Stomach (tissue), 9 donors: ENCODE results near the gene CYCS. TPM values are rescaled to one million over a fixed set of nuclear protein-coding genes. Genes with fewer than 3 reads are reported as not detected.

Source experiments
- DNase-seq, 2 donors: peaks; one replicate each; pipeline versions ENCODE4 v3.0.0 to v3.0.0-alpha.2; 2013 to 2019
- H3K27ac ChIP-seq, 5 donors: fragments of 200-600 bp in 4 of 5; sonication (generic) in 4 of 5; one replicate each; pipeline ENCODE4 v1.5.1; 2013 to 2019; ENCODE audit warnings: mild to moderate bottlenecking in 1 of 5, moderate library complexity in 1 of 5
- H3K27me3 ChIP-seq, 3 donors: fragments of 200-600 bp; sonication (generic); one replicate each; pipeline ENCODE4 v1.5.1; 2017 to 2019; ENCODE audit warnings: mixed run types in 1 of 3
- H3K36me3 ChIP-seq, 4 donors: fragments of 200-600 bp; sonication (generic); 1 replicate in 3 of 4; 2 replicates in 1 of 4; pipeline ENCODE4 v1.5.1; 2016 to 2019
- H3K4me1 ChIP-seq, 4 donors: fragments of 200-600 bp; sonication (generic); one replicate each; pipeline ENCODE4 v1.5.1; 2016 to 2019
- H3K4me3 ChIP-seq, 4 donors: fragments of 200-600 bp; sonication (generic) in 3 of 4; one replicate each; pipeline ENCODE4 v1.5.1; 2016 to 2019; ENCODE audit warnings: mild to moderate bottlenecking in 1 of 4
- H3K9me3 ChIP-seq, 4 donors: fragments of 200-600 bp; sonication (generic); one replicate each; pipeline ENCODE4 v1.5.1; 2016 to 2019
- EP300 ChIP-seq: sonication (generic); formaldehyde crosslinking; IDR thresholded peaks from one replicate; pipeline ENCODE4 v1.6.1; 2017; ENCODE audit warnings: antibody characterized with exemption
- POLR2A ChIP-seq, 4 donors: fragments of 450-650 bp; IDR thresholded peaks; one replicate each; pipeline ENCODE4 v1.6.1; 2016; ENCODE audit warnings: antibody characterized with exemption in 4 of 4, control low read depth in 2 of 4, mild to moderate bottlenecking in 1 of 4, moderate library complexity in 1 of 4
- POLR2AphosphoS5 ChIP-seq, 3 donors: sonication (generic); formaldehyde crosslinking; IDR thresholded peaks; one replicate each; pipeline ENCODE4 v1.6.1; 2016; ENCODE audit warnings: antibody characterized with exemption in 3 of 3
- WGBS, 5 donors: extraction: QIAGEN DNeasy Blood & Tissue Kit in 3 of 5; methylation state at CpG; one replicate each; pipeline versions ENCODE4 v1.1.5 to v1.1.7; 2013 to 2018; 5-methylcytosine and 5-hydroxymethylcytosine counted together
- intact Hi-C: fragments of 100-400 bp; cut with DNase I; formaldehyde crosslinking; loops from one replicate; pipeline ENCODE4 v1.15.1; 2023; ENCODE audit warnings: low total_unique reads
- polyA plus RNA-seq, 3 donors: library from polyadenylated mRNA; stranded (reverse); fragments of 200-250 nt; gene quantifications; one replicate each; pipeline ENCODE4 v1.2.3, GENCODE V29; 2013
- total RNA-seq, 5 donors: library from RNA; depleted of rRNA; stranded (reverse); fragments of >200 nt; gene quantifications; one replicate each; pipeline versions ENCODE4 v1.1.0 to v1.2.3, GENCODE V29; 2014 to 2016
- TF ChIP-seq, protein P1 (sequence below), 7 experiments: fragments of 450-650 bp in 4 of 7; fragments of 200-600 bp in 3 of 7; sonication (generic) in 3 of 7; IDR thresholded peaks; one replicate each; pipeline ENCODE4 v1.5.1; 2016 to 2019; ENCODE audit warnings: antibody characterized with exemption in 7 of 7, control low read depth in 2 of 7, mild to moderate bottlenecking in 1 of 7
- donor health status: healthy with polysubstance abuse.
- donor health status: Bipolar disorder and iron deficiency.
- donor health status: healthy.

CYCS gene
- total and polyA plus RNA-seq, 8 donors, result 34.5 to 124 (median 67.7) TPM

DNA sequence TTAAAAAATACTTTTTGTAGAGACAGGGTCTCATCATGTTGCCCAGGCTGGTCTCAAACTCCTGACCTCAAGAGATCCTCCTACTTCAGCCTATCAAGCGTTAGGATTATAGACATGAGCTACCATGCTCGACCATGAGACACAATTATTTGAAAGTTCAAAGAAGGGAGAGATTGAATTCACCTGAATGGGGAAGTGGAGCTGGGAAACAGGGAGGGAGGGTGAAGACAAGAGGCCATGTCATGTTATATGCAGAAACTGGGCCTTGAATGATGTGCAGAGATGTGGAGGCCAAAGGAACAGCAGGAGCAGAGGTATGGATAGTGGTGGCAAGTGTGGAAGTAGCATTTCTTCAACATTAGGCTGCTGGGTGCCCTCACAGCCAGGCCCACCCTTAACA is 18.7 kb upstream of the CYCS start:
- WGBS, 5 donors, result 87 to 98% (median 94%) methylated on average over 2 of the region's 2 CpGs
- intact Hi-C loops, result no loop called here
- TF ChIP-seq, protein P1, sequence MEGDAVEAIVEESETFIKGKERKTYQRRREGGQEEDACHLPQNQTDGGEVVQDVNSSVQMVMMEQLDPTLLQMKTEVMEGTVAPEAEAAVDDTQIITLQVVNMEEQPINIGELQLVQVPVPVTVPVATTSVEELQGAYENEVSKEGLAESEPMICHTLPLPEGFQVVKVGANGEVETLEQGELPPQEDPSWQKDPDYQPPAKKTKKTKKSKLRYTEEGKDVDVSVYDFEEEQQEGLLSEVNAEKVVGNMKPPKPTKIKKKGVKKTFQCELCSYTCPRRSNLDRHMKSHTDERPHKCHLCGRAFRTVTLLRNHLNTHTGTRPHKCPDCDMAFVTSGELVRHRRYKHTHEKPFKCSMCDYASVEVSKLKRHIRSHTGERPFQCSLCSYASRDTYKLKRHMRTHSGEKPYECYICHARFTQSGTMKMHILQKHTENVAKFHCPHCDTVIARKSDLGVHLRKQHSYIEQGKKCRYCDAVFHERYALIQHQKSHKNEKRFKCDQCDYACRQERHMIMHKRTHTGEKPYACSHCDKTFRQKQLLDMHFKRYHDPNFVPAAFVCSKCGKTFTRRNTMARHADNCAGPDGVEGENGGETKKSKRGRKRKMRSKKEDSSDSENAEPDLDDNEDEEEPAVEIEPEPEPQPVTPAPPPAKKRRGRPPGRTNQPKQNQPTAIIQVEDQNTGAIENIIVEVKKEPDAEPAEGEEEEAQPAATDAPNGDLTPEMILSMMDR (IDR thresholded peaks at IDR 0.05), result no peak
- TF ChIP-seq POLR2AphosphoS5 (IDR thresholded peaks at IDR 0.05) (no peak), POLR2A (IDR thresholded peaks at IDR 0.05) (no peak)
- DNase-seq, result no peak
- no peaks in the 10 kb centered on the region for H3K27me3 ChIP-seq
- H3K27ac ChIP-seq, result no peak overlapping the region
- no peak overlapping the region for H3K4me3 ChIP-seq
- peaks cover 0 to 53% (median 17%) of the 10 kb centered on the region in 4 donors for H3K36me3 ChIP-seq
- no peaks in the 10 kb centered on the region for H3K9me3 ChIP-seq
- H3K4me1 ChIP-seq, result no peaks in the 10 kb centered on the region

DNA sequence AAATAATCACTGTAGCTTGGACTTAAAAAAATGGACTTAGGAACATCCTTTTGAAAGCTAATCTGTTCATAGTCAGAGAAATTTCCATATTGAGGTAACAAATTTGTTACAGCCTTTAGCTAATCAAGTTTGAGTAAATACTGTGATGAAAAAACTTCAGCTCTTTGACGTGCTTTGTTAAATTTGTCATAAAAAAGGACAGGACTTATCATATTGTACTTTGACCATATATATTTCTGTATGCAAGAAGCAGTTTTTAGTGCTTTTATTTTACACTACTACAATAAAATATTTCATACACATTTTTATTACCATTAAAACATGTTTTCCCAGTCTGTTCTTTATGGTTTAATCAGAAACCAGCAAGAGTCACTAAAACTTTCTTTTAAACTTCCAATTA is 14.5 kb upstream of the CYCS start:
- no peak for TF ChIP-seq POLR2A (IDR thresholded peaks at IDR 0.05)
- TF ChIP-seq EP300, result no peak
- TF ChIP-seq POLR2AphosphoS5 (IDR thresholded peaks at IDR 0.05), result no peak
- TF ChIP-seq, protein P1 (IDR thresholded peaks at IDR 0.05), result no peak
- intact Hi-C loops, result no loop called here
- Histone ChIP-seq H3K27ac (no peak overlapping the region), H3K36me3 (peaks cover 0 to 51% (median 18%) of the 10 kb centered on the region in 4 donors), H3K4me1 (peaks cover 0 to 4% (median 0%) of the 10 kb centered on the region in 4 donors), H3K27me3 (no peaks in the 10 kb centered on the region), H3K4me3 (no peak overlapping the region), H3K9me3 (no peaks in the 10 kb centered on the region)
- 57 to 65% (median 58%) methylated on average over 1 of the region's 1 CpG for WGBS, 5 donors
- no peak for DNase-seq

DNA sequence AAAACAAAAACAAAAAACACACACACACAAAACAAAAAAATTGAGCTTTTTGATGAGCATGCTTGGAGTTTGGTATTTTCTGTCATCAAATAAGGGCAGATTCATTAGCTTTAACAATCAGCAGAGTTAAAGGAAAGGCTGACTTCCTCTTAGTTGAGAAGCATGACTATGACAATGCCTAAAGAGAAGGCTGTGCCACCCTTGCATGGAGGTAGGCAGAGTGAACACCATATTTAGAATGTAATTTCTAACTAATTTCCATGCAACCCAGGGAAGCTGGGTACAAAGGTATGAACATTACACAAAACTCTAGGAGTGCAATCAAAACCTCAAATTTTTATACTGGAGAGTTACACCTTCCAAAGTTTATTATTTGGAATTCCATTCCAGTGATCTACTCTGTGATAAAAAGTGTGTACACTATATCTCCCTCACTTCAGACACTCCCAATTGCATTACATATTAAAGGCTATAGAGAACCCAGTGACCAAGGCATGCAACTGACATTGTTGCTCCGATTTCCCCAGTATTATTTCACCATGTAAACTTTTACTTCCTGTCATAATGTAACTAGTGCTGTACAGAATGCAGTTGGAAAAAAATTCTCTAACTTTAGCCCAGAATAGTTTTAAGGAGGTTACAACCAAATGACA is 9.4 kb upstream of the CYCS start:
- Histone ChIP-seq H3K36me3 (peaks cover 0 to 14% (median 7%) of the 10 kb centered on the region in 4 donors), H3K9me3 (no peaks in the 10 kb centered on the region), H3K27ac (no peak overlapping the region), H3K4me3 (no peak overlapping the region), H3K4me1 (peaks cover 0 to 7% (median 0%) of the 10 kb centered on the region in 4 donors), H3K27me3 (no peaks in the 10 kb centered on the region)
- intact Hi-C loops, result no loop called here
- 35 to 69% (median 52%) methylated on average over 1 of the region's 1 CpG for WGBS, 5 donors
- DNase-seq, result no peak
- TF ChIP-seq POLR2A (IDR thresholded peaks at IDR 0.05) (no peak), POLR2AphosphoS5 (IDR thresholded peaks at IDR 0.05) (no peak), EP300 (no peak)
- TF ChIP-seq, protein P1 (IDR thresholded peaks at IDR 0.05), result no peak

DNA sequence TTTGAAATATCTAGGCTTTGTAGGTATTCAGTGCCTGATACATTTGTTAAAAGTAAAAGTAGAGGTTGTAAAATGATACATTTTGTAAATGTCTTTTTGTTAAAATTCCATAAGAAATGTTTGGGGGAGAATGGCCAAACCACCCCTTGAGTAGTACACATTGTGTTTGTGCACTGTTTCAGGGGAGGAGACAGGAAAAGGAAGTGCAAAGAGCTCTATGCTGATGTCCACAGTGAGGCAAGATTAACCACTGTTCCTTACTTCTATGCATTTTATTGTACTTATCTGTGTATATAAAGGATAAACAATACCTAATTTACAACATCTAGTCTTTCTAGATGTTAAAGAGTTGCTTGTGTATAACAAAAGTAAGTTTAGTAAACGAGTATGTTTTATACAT is 7.4 kb upstream of the CYCS start:
- no peaks in the 10 kb centered on the region for H3K27me3 ChIP-seq
- no peak overlapping the region for H3K27ac ChIP-seq
- peaks cover 0 to 14% (median 7%) of the 10 kb centered on the region in 4 donors for H3K36me3 ChIP-seq
- DNase-seq, result no peak
- peaks cover 0 to 7% (median 0%) of the 10 kb centered on the region in 4 donors for H3K4me1 ChIP-seq
- WGBS, 5 donors, result 70 to 89% (median 76%) methylated on average over 1 of the region's 1 CpG
- no peaks in the 10 kb centered on the region for H3K9me3 ChIP-seq
- intact Hi-C loops, result no loop called here
- H3K4me3 ChIP-seq, result no peak overlapping the region
- TF ChIP-seq, protein P1 (IDR thresholded peaks at IDR 0.05), result no peak
- TF ChIP-seq POLR2AphosphoS5 (IDR thresholded peaks at IDR 0.05), result no peak
- TF ChIP-seq POLR2A (IDR thresholded peaks at IDR 0.05), result no peak
- no peak for TF ChIP-seq EP300
